GM23248 (cell line): ENCODE data around the gene LDLRAD4. TPM values are rescaled to one million over a fixed set of nuclear protein-coding genes. Genes with fewer than 3 reads are reported as not detected.

Source experiments
- DNase-seq: peaks from one replicate; pipeline ENCODE4 v3.0.0-alpha.2; 2015
- H2AFZ ChIP-seq: fragments of 200-600 bp; sonication (generic); 2 replicates; pipeline ENCODE4 v1.6.1; 2016; ENCODE audit warnings: antibody characterized with exemption
- H3F3A ChIP-seq: fragments of 200-600 bp; sonication (generic); 2 replicates; pipeline ENCODE4 v1.6.1; 2016; ENCODE audit warnings: mild to moderate bottlenecking, antibody characterized with exemption, mixed run types; ENCODE audit not compliant: insufficient read depth
- H3K27ac ChIP-seq: fragments of 200-600 bp; sonication (generic); 2 replicates; pipeline ENCODE4 v1.5.1; 2016; ENCODE audit warnings: mild to moderate bottlenecking
- H3K27me3 ChIP-seq: fragments of 200-600 bp; sonication (generic); replicated peaks from 2 replicates; pipeline ENCODE4 v1.6.1; 2016; ENCODE audit warnings: mild to moderate bottlenecking; ENCODE audit not compliant: insufficient read depth
- H3K36me3 ChIP-seq: fragments of 200-600 bp; sonication (generic); 2 replicates; pipeline ENCODE4 v1.6.1; 2016; ENCODE audit warnings: low read depth, mild to moderate bottlenecking
- H3K4me1 ChIP-seq: fragments of 200-600 bp; sonication (generic); 2 replicates; pipeline ENCODE4 v1.6.1; 2016; ENCODE audit warnings: mild to moderate bottlenecking; ENCODE audit not compliant: insufficient read depth
- H3K4me2 ChIP-seq: fragments of 200-600 bp; sonication (generic); one replicate; pipeline ENCODE4 v1.6.1; 2016; ENCODE audit warnings: mild to moderate bottlenecking; ENCODE audit not compliant: unreplicated experiment
- H3K4me3 ChIP-seq: fragments of 200-600 bp; sonication (generic); 2 replicates; pipeline ENCODE4 v1.5.1; 2016; ENCODE audit warnings: mild to moderate bottlenecking
- H3K79me2 ChIP-seq: fragments of 200-600 bp; sonication (generic); 2 replicates; pipeline ENCODE4 v1.6.1; 2016; ENCODE audit warnings: mild to moderate bottlenecking; ENCODE audit not compliant: insufficient read depth
- H3K9ac ChIP-seq: fragments of 200-600 bp; sonication (generic); 2 replicates; pipeline ENCODE4 v1.6.1; 2016; ENCODE audit warnings: mild to moderate bottlenecking
- H3K9me2 ChIP-seq: fragments of 200-600 bp; sonication (generic); 2 replicates; pipeline ENCODE4 v1.6.1; 2016; ENCODE audit warnings: mixed run types, mild to moderate bottlenecking, moderate library complexity; ENCODE audit not compliant: insufficient read depth
- H3K9me3 ChIP-seq: fragments of 200-600 bp; sonication (generic); one replicate; pipeline ENCODE4 v1.6.1; 2017; ENCODE audit warnings: low read depth
- H4K20me1 ChIP-seq: fragments of 200-600 bp; sonication (generic); 2 replicates; pipeline ENCODE4 v1.6.0; 2016; ENCODE audit not compliant: insufficient read depth
- EZH2 ChIP-seq: fragments of 200-600 bp; sonication (generic); IDR thresholded peaks from 2 replicates; pipeline ENCODE4 v1.6.1; 2018; ENCODE audit warnings: antibody characterized with exemption, mild to moderate bottlenecking; ENCODE audit not compliant: insufficient read depth, poor library complexity, severe bottlenecking
- EZH2phosphoT487 ChIP-seq: fragments of 200-600 bp; sonication (generic); IDR thresholded peaks from 2 replicates; pipeline ENCODE4 v1.6.1; 2018; ENCODE audit warnings: antibody characterized with exemption, moderate library complexity, mild to moderate bottlenecking, low read depth; ENCODE audit not compliant: insufficient read depth
- WGBS, 2 experiments: methylation state at CpG; one replicate each; pipeline ENCODE4 v1.1.6; 2015 to 2017; ENCODE audit warnings: low lambda C conversion rate in 2 of 2, low coverage in 1 of 2; ENCODE audit errors: missing lambda C conversion rate in 2 of 2; 5-methylcytosine and 5-hydroxymethylcytosine counted together
- in situ Hi-C: fragments of 300-500 bp; cut with MboI; formaldehyde crosslinking; loops from 2 replicates; pipeline ENCODE4 v1.15.0; 2020
- polyA plus RNA-seq: library from polyadenylated mRNA; unstranded; fragments of >200 nt; fragmentation: Nextera tagmentation; extraction: Ambion mirVana; gene quantifications from 2 replicates; pipeline ENCODE4 v1.2.1, GENCODE V29; 2016
- total RNA-seq: library from RNA; depleted of rRNA; stranded (reverse); fragments of >200 nt; shearing (Covaris generic); gene quantifications from 2 replicates; pipeline ENCODE4 v1.2.3, GENCODE V29; 2014

LDLRAD4 gene
- total and polyA plus RNA-seq, 2 experiments from 2014 or later: not detected

GRCh38 chr18:13531681-13532325, 313.2 kb downstream of the LDLRAD4 start:
- no peaks in the 10 kb centered on the region for H3K9me2 ChIP-seq
- no peak overlapping the region for H3K4me2 ChIP-seq
- H3K27me3 ChIP-seq: peaks cover 31% of the 10 kb centered on the region
- H3K79me2 ChIP-seq: no peaks in the 10 kb centered on the region
- no peaks in the 10 kb centered on the region for H3K9me3 ChIP-seq
- in situ Hi-C loops: no loop called here
- H3K36me3 ChIP-seq: no peaks in the 10 kb centered on the region
- TF ChIP-seq EZH2phosphoT487: no peak
- no peak for TF ChIP-seq EZH2
- WGBS, 2 experiments: 79 to 82% methylated on average over 16 to 17 of the region's 17 CpGs
- H3K4me3 ChIP-seq: no peak overlapping the region
- no peak overlapping the region for H3K9ac ChIP-seq
- H3K27ac ChIP-seq: no peak overlapping the region
- no peaks in the 10 kb centered on the region for H4K20me1 ChIP-seq
- no peak for DNase-seq
- no peak overlapping the region for H2AFZ ChIP-seq
- no peaks in the 10 kb centered on the region for H3F3A ChIP-seq
- H3K4me1 ChIP-seq: no peaks in the 10 kb centered on the region

DNA sequence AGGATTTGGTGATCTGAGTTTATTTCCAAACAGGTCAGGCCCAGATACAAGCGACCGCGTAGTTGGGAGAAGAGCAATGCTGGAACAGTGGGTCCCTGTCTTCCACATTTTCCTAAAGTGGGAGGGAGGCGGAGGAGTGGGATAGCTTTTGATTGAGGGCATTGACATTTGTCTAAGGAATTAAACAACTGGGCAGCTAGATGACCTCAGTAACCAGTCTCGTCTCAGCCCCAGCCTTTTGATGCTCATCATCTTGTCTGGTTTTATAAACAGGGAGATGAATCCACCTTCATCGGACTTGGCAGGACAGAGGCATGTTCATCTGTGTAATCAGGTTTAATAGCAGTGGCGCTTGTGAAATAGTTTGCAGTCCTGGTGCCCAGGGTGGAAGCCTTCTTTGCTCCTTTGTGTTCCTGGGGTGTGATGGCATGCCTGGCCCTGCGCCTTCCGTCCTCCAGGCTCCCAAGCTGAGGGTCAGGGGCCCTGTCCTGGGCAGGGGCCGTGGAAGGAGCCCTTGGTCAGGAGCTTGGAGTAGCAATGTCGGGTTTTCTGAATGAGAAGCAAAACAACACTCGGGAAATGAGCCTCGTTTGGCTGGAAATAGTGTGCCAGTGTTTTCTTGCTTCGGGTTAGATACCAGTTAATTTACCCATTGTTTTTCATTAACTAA, 314.0 kb downstream of the LDLRAD4 start:
- Histone ChIP-seq H3K4me1 (no peaks in the 10 kb centered on the region), H3K9ac (no peak overlapping the region), H3F3A (no peaks in the 10 kb centered on the region), H2AFZ (no peak overlapping the region), H3K9me3 (no peaks in the 10 kb centered on the region), H3K9me2 (no peaks in the 10 kb centered on the region), H3K36me3 (no peaks in the 10 kb centered on the region), H3K4me2 (no peak overlapping the region), H3K4me3 (no peak overlapping the region), H3K27ac (no peak overlapping the region), H3K79me2 (no peaks in the 10 kb centered on the region), H3K27me3 (peaks cover 31% of the 10 kb centered on the region), H4K20me1 (no peaks in the 10 kb centered on the region)
- in situ Hi-C loops: no loop called here
- 57 to 65% methylated on average over 14 of the region's 14 CpGs for WGBS, 2 experiments
- no peak for DNase-seq
- TF ChIP-seq EZH2phosphoT487 (no peak), EZH2 (no peak)

GRCh38 chr18:13534631-13535030, 316.1 kb downstream of the LDLRAD4 start:
- no peak for TF ChIP-seq EZH2phosphoT487
- TF ChIP-seq EZH2: no peak
- H3F3A ChIP-seq: no peaks in the 10 kb centered on the region
- no peaks in the 10 kb centered on the region for H3K9me2 ChIP-seq
- no peaks in the 10 kb centered on the region for H3K79me2 ChIP-seq
- in situ Hi-C loops: no loop called here
- H3K9me3 ChIP-seq: no peaks in the 10 kb centered on the region
- H2AFZ ChIP-seq: no peak overlapping the region
- no peak overlapping the region for H3K4me2 ChIP-seq
- H3K27me3 ChIP-seq: peaks cover 22% of the 10 kb centered on the region
- DNase-seq: no peak
- no peaks in the 10 kb centered on the region for H3K36me3 ChIP-seq
- no peak overlapping the region for H3K9ac ChIP-seq
- WGBS, 2 experiments: 48 to 62% methylated on average over 4 of the region's 4 CpGs
- H3K4me1 ChIP-seq: no peaks in the 10 kb centered on the region
- no peaks in the 10 kb centered on the region for H4K20me1 ChIP-seq
- no peak overlapping the region for H3K4me3 ChIP-seq
- no peak overlapping the region for H3K27ac ChIP-seq

DNA sequence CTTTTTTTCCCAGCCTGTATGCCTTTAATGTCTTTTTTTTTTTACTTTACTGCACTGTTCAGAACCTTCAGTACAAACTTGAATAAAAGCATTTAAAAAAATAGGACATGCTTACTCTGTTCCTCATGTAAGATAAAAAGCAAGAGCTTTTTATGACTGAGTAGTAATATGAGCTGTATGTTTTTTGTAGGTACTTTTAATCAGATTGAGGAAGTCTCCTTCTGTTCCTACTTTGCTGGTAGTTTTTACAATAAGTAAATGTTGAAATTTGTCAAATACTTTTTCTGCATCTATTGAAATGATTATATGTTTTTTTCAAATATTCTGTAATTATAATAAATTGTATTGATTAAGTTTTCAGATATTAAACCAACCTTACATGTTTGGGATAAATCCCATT, 318.0 kb downstream of the LDLRAD4 start:
- H3K36me3 ChIP-seq: no peaks in the 10 kb centered on the region
- H3K9ac ChIP-seq: no peak overlapping the region
- H3K4me3 ChIP-seq: no peak overlapping the region
- H3K79me2 ChIP-seq: no peaks in the 10 kb centered on the region
- H2AFZ ChIP-seq: no peak overlapping the region
- no peaks in the 10 kb centered on the region for H4K20me1 ChIP-seq
- DNase-seq: no peak
- no peaks in the 10 kb centered on the region for H3K4me1 ChIP-seq
- in situ Hi-C loops: no loop called here
- peaks cover 12% of the 10 kb centered on the region for H3K27me3 ChIP-seq
- H3K9me3 ChIP-seq: no peaks in the 10 kb centered on the region
- TF ChIP-seq EZH2: no peak
- no peak for TF ChIP-seq EZH2phosphoT487
- H3F3A ChIP-seq: no peaks in the 10 kb centered on the region
- H3K27ac ChIP-seq: no peak overlapping the region
- H3K9me2 ChIP-seq: no peaks in the 10 kb centered on the region
- no peak overlapping the region for H3K4me2 ChIP-seq
